ENCODE measurements around the gene SCML2. TPM values are rescaled to one million over a fixed set of nuclear protein-coding genes. Genes with fewer than 3 reads are reported as not detected.

The SCML2 gene
- total and polyA plus RNA-seq, 2 donors (not counting 1 experiment from before 2014, with no cell fraction given) = 1.2 to 1.3 TPM

GRCh38 chrX:18194688-18195087 lies 159.8 kb downstream of the SCML2 start:
- H3K9me3 ChIP-seq (ENCODE audit: control extremely low read depth in 1 of 3, control insufficient read depth in 2 of 3, insufficient read depth in 1 of 3, low read length in 2 of 3) = no peaks in the 10 kb centered on the region
- no peaks in the 10 kb centered on the region for H3K27me3 ChIP-seq (replicated peaks in 1 of 4; ENCODE audit: control extremely low read depth in 1 of 4, control insufficient read depth in 3 of 4, insufficient read depth in 4 of 4, low read length in 3 of 4)
- no peak overlapping the region for H3K4me3 ChIP-seq (ENCODE audit: control extremely low read depth in 1 of 5, extremely low read depth in 1 of 5, insufficient read depth in 1 of 5, low read depth in 2 of 5, low read length in 4 of 5)
- H3K4me3 Mint-ChIP-seq = no peak overlapping the region
- H3K4me1 Mint-ChIP-seq = no peaks in the 10 kb centered on the region
- no peak overlapping the region for H3K27ac Mint-ChIP-seq
- no CpG with 5 or more reads among the region's 1 CpG for WGBS (ENCODE audit: insufficient coverage)
- intact Hi-C loops (cut with micrococcal nuclease) = no loop called here
- DNase-seq = no peak
- POLR2A ChIA-PET = no interaction called here
- H3K4me1 ChIP-seq (ENCODE audit: control insufficient read depth in 2 of 2, insufficient read depth in 2 of 2, low read length in 2 of 2) = no peaks in the 10 kb centered on the region
- H3K79me2 ChIP-seq (ENCODE audit: control insufficient read depth, insufficient read depth, low read length) = no peaks in the 10 kb centered on the region
- TF ChIP-seq, protein P1, sequence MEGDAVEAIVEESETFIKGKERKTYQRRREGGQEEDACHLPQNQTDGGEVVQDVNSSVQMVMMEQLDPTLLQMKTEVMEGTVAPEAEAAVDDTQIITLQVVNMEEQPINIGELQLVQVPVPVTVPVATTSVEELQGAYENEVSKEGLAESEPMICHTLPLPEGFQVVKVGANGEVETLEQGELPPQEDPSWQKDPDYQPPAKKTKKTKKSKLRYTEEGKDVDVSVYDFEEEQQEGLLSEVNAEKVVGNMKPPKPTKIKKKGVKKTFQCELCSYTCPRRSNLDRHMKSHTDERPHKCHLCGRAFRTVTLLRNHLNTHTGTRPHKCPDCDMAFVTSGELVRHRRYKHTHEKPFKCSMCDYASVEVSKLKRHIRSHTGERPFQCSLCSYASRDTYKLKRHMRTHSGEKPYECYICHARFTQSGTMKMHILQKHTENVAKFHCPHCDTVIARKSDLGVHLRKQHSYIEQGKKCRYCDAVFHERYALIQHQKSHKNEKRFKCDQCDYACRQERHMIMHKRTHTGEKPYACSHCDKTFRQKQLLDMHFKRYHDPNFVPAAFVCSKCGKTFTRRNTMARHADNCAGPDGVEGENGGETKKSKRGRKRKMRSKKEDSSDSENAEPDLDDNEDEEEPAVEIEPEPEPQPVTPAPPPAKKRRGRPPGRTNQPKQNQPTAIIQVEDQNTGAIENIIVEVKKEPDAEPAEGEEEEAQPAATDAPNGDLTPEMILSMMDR (IDR thresholded peaks at IDR 0.05) = no peak
- TF ChIP-seq EZH2 (IDR thresholded peaks at IDR 0.05; ENCODE audit: borderline replicate concordance, insufficient read depth, low read depth, low read length, poor library complexity, severe bottlenecking) = no peak
- H3K27me3 Mint-ChIP-seq = no peaks in the 10 kb centered on the region
- H3K36me3 ChIP-seq (replicated peaks in 1 of 2; ENCODE audit: control extremely low read depth in 1 of 2, control insufficient read depth in 1 of 2, extremely low read depth in 1 of 2, insufficient read depth in 2 of 2, low read length in 1 of 2) = no peaks in the 10 kb centered on the region
- CTCF ChIA-PET = no interaction called here
- no peak overlapping the region for H3K9ac ChIP-seq (ENCODE audit: low read length)
- H3K4me2 ChIP-seq (replicated peaks; ENCODE audit: low read depth, low read length, poor library complexity, severe bottlenecking) = no peak overlapping the region
- no peak overlapping the region for H3K27ac ChIP-seq (ENCODE audit: low read length in 2 of 2)
- H2AFZ ChIP-seq (ENCODE audit: insufficient read depth, low read depth, low read length, poor library complexity, severe bottlenecking) = no peak overlapping the region
- no peaks in the 10 kb centered on the region for H3K9me3 Mint-ChIP-seq (ENCODE audit: insufficient read depth)
- no peak for ATAC-seq (ENCODE audit: low read depth)
- no peaks in the 10 kb centered on the region for H4K20me1 ChIP-seq (ENCODE audit: control insufficient read depth, insufficient read depth, low read length, poor library complexity, severe bottlenecking)

Small RNA genes lying within 50 kb of the gene (small RNA-seq; reads per million reads assigned to genes)
- not detected for gene RF00019 (ENCODE audit: insufficient read length, low read depth, low replicate concordance)
- not detected for gene TMSB10P2 (ENCODE audit: insufficient read length, low read depth, low replicate concordance)

Other genes starting within 250 kb of the SCML2 start
- not detected in 2 replicates for gene BEND2, start 133.8 kb downstream of the SCML2 start, total RNA-seq
- gene BEND2, start 133.8 kb downstream of the SCML2 start, polyA plus RNA-seq = 0.06 TPM in 1 of 2 replicates, not detected in the other
- 4.6 and 4.7 TPM in 2 replicates for gene CDKL5, start 70.9 kb upstream of the SCML2 start, total RNA-seq
- gene CDKL5, start 70.9 kb upstream of the SCML2 start, polyA plus RNA-seq = 0.72 and 1.2 TPM in 2 replicates

Data from B cell (primary cell).